GM12874 (cell line): Measurements from ENCODE around the gene XRCC1.

Experiments used
- CTCF ChIP-seq: IDR thresholded peaks from 2 replicates; pipeline ENCODE4 v1.5.1; 2011; ENCODE audit warnings: low read depth, mild to moderate bottlenecking, control low read depth, low read length, moderate library complexity; ENCODE audit not compliant: insufficient read depth

XRCC1 gene

GRCh38 chr19:43524922-43525835 lies 50.1 kb downstream of the XRCC1 start:
- TF ChIP-seq CTCF, result no peak

GRCh38 chr19:43522929-43523328 lies 52.4 kb downstream of the XRCC1 start:
- TF ChIP-seq CTCF, result no peak

- TF ChIP-seq CTCF, result peak; percentile 85
Measured at GRCh38 chr19:43519436-43520088, 55.8 kb downstream of the XRCC1 start.

- no peak for TF ChIP-seq CTCF
Measured at GRCh38 chr19:43518051-43518450, 57.3 kb downstream of the XRCC1 start.

- no peak for TF ChIP-seq CTCF
Measured at GRCh38 chr19:43511324-43511723, 64.0 kb downstream of the XRCC1 start.

GRCh38 chr19:43510713-43511112 lies 64.6 kb downstream of the XRCC1 start:
- no peak for TF ChIP-seq CTCF

GRCh38 chr19:43507880-43508279 lies 67.4 kb downstream of the XRCC1 start:
- no peak for TF ChIP-seq CTCF
